Lung (tissue), 12 donors: ENCODE results near the gene GPR32. TPM values are rescaled to one million over a fixed set of nuclear protein-coding genes. Genes with fewer than 3 reads are reported as not detected.
"Not testable (repeated sequence)": the region's sequence is repeated elsewhere in the genome, so short reads cannot be mapped to it uniquely, and the experiment has no call there.

Experiments used
- ATAC-seq: fragments of 200-7000 bp; cut with Tn5 transposase; one replicate; pipeline ENCODE4 v1.9.1; 2020; ENCODE audit warnings: moderate number of reproducible peaks; ENCODE audit not compliant: insufficient read depth, low FRiP score
- DNase-seq, 3 donors: peaks; one replicate each; pipeline ENCODE4 v3.0.0-alpha.2; 2013 to 2017
- H3K27ac ChIP-seq, 2 donors: one replicate each; pipeline ENCODE4 v1.5.1; 2013; ENCODE audit warnings: mild to moderate bottlenecking in 2 of 2, moderate library complexity in 2 of 2, control low read depth in 1 of 2, inconsistent platforms in 1 of 2, low read depth in 1 of 2, low read length in 1 of 2
- H3K27me3 ChIP-seq, 3 donors: one replicate each; pipeline ENCODE4 v1.5.1; 2013; ENCODE audit warnings: low read length in 2 of 3; ENCODE audit not compliant: control insufficient read depth in 3 of 3, insufficient read depth in 3 of 3
- H3K36me3 ChIP-seq, 4 donors: one replicate each; pipeline ENCODE4 v1.5.1; 2013; ENCODE audit warnings: low read length in 4 of 4, mild to moderate bottlenecking in 1 of 4, moderate library complexity in 1 of 4; ENCODE audit not compliant: control insufficient read depth in 4 of 4, insufficient read depth in 4 of 4
- H3K4me1 ChIP-seq, 5 donors: one replicate each; pipeline ENCODE4 v1.5.1; 2013; ENCODE audit warnings: low read length in 5 of 5, mild to moderate bottlenecking in 2 of 5, moderate library complexity in 1 of 5; ENCODE audit not compliant: control insufficient read depth in 5 of 5, insufficient read depth in 5 of 5
- H3K4me3 ChIP-seq: one replicate; pipeline ENCODE4 v1.5.1; 2013; ENCODE audit warnings: mild to moderate bottlenecking, control low read depth, moderate library complexity
- H3K9ac ChIP-seq, 2 donors: one replicate each; pipeline ENCODE4 v1.5.1; 2013; ENCODE audit warnings: low read length in 2 of 2, control low read depth in 1 of 2; ENCODE audit not compliant: insufficient read depth in 1 of 2
- H3K9me3 ChIP-seq, 4 donors: one replicate each; pipeline ENCODE4 v1.5.1; 2013; ENCODE audit warnings: low read length in 3 of 4, mild to moderate bottlenecking in 1 of 4, moderate library complexity in 1 of 4; ENCODE audit not compliant: control insufficient read depth in 4 of 4, insufficient read depth in 3 of 4
- WGBS, 2 donors: extraction: QIAGEN DNeasy Blood & Tissue Kit; methylation state at CpG; one replicate each; pipeline ENCODE4 v1.1.7; 2013; 5-methylcytosine and 5-hydroxymethylcytosine counted together
- polyA plus RNA-seq, 2 donors: library from polyadenylated mRNA; stranded (reverse); fragments of 200-250 nt; gene quantifications; one replicate each; pipeline ENCODE4 v1.2.1, GENCODE V29; 2013
- total RNA-seq, 2 donors: library from RNA; depleted of rRNA in 1 of 2; stranded (reverse); fragments of >200 nt in 1 of 2; gene quantifications; one replicate each; pipeline ENCODE4 v1.2.1, GENCODE V29; 2014 to 2021
- TF ChIP-seq, protein P1 (sequence below): IDR thresholded peaks from 2 replicates; pipeline ENCODE4 v1.5.1; 2012; ENCODE audit warnings: mild to moderate bottlenecking; ENCODE audit errors: control extremely low read depth, extremely low read depth
- donor health status: control.
- donor health status: control.
- donor health status: Bipolar disorder and iron deficiency.
- donor health status: healthy.
- donor health status: DM: yes; HTN: yes; CAD: no.

GPR32 gene
- total and polyA plus RNA-seq, 4 donors, result not detected

DNA sequence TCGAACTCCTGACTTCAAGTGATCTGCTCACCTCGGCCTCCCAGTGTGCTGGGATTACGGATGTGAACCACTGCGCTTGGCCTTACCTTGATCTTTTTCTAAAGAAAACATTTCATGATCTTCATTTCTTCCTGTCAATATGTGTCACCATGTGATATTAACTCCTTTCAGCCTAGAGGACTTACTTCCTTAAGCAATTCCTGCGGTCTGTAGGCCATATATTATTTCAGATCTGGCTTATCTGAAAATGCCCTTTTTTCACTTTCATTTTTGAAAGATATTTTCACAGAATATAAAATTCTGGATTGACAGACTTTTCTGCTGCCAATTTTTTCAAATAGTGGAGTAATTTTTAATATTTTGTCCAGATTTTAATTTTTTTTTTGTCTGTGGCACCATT, 2.0 kb upstream of the GPR32 start:
- no peaks in the 10 kb centered on the region for H3K4me1 ChIP-seq
- TF ChIP-seq, protein P1, sequence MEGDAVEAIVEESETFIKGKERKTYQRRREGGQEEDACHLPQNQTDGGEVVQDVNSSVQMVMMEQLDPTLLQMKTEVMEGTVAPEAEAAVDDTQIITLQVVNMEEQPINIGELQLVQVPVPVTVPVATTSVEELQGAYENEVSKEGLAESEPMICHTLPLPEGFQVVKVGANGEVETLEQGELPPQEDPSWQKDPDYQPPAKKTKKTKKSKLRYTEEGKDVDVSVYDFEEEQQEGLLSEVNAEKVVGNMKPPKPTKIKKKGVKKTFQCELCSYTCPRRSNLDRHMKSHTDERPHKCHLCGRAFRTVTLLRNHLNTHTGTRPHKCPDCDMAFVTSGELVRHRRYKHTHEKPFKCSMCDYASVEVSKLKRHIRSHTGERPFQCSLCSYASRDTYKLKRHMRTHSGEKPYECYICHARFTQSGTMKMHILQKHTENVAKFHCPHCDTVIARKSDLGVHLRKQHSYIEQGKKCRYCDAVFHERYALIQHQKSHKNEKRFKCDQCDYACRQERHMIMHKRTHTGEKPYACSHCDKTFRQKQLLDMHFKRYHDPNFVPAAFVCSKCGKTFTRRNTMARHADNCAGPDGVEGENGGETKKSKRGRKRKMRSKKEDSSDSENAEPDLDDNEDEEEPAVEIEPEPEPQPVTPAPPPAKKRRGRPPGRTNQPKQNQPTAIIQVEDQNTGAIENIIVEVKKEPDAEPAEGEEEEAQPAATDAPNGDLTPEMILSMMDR, result no peak
- no peaks in the 10 kb centered on the region for H3K36me3 ChIP-seq
- H3K9me3 ChIP-seq, result no peaks in the 10 kb centered on the region
- H3K4me3 ChIP-seq, result no peak overlapping the region
- H3K27me3 ChIP-seq, result no peaks in the 10 kb centered on the region
- DNase-seq, result no peak
- 36 to 58% methylated on average over 5 of the region's 5 CpGs for WGBS, 2 donors
- H3K27ac ChIP-seq, result no peak overlapping the region
- ATAC-seq, result no peak
- no peak overlapping the region for H3K9ac ChIP-seq

GRCh38 chr19:50770888-50771287, 624 bp downstream of the GPR32 start:
- Histone ChIP-seq H3K4me1 (no peaks in the 10 kb centered on the region), H3K27me3 (no peaks in the 10 kb centered on the region), H3K9me3 (no peaks in the 10 kb centered on the region), H3K4me3 (no peak overlapping the region), H3K36me3 (no peaks in the 10 kb centered on the region), H3K9ac (no peak overlapping the region), H3K27ac (no peak overlapping the region)
- 83 to 90% methylated on average over 13 of the region's 13 CpGs for WGBS, 2 donors
- TF ChIP-seq, protein P1, result no peak
- ATAC-seq (no peak), DNase-seq (no peak)

DNA sequence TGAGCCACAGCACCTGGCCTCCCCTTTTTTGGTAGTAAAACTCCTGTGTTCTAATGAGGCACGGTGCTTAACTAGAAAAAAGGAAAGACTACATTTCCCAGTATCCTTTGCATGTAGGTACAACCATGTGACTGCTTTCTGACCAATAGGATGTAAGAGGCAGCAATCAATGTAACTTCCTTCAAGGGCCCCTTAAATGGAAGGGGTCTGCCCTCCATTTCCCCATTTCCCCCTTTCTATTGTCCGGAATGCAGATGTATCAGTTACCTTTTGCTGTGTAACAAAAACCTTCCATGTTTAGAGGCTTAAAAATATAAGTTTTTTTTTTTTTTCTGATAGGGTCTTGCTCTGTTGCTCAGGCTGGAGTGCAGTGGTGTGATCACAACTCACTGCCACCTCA, 2.2 kb downstream of the GPR32 start:
- no peaks in the 10 kb centered on the region for H3K4me1 ChIP-seq
- TF ChIP-seq, protein P1, result no peak
- WGBS, 2 donors, result 39 to 57% methylated on average over 2 of the region's 2 CpGs
- no peak overlapping the region for H3K27ac ChIP-seq
- no peaks in the 10 kb centered on the region for H3K36me3 ChIP-seq
- ATAC-seq (no peak), DNase-seq (no peak)
- no peak overlapping the region for H3K4me3 ChIP-seq
- H3K27me3 ChIP-seq, result peaks cover 0 to 5% (median under 1%) of the 10 kb centered on the region in 3 donors
- H3K9ac ChIP-seq, result no peak overlapping the region
- H3K9me3 ChIP-seq, result no peaks in the 10 kb centered on the region

DNA sequence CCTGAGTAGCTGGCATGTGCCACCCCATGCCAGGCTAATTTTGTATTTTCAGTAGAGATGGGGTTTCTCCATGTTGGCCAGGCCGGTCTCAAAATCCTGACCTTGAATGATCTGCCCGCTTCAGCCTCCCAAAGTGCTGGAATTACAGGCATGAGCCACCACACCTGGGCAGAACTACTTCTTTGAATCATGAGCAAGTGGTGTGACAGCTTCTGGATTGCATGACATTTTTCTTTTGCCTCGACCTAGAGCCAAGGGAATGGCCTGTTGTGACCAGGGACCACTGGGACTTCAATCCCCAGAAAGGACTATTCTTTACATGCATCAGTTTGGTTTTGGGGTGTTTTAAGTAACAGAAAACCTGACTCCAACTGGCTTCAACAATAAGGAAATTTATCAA, 2.6 kb downstream of the GPR32 start:
- H3K4me1 ChIP-seq, ATAC-seq: not testable (repeated sequence)

GRCh38 chr19:50773454-50773853, 3.2 kb downstream of the GPR32 start:
- H3K4me1 ChIP-seq, H3K27ac ChIP-seq, H3K9me3 ChIP-seq, H3K9ac ChIP-seq, ATAC-seq, H3K4me3 ChIP-seq, H3K36me3 ChIP-seq, DNase-seq: not testable (repeated sequence)
- 54 to 72% methylated on average over 7 of the region's 7 CpGs for WGBS, 2 donors
- peaks cover 0 to 13% (median 11%) of the 10 kb centered on the region in 3 donors for H3K27me3 ChIP-seq

More for the DNA sequence above, 2.6 kb downstream of the GPR32 start:
- not testable (repeated sequence) for H3K27ac ChIP-seq, H3K36me3 ChIP-seq, H3K27me3 ChIP-seq, DNase-seq, H3K9me3 ChIP-seq, H3K4me3 ChIP-seq, H3K9ac ChIP-seq
- 83 to 93% methylated on average over 3 of the region's 3 CpGs for WGBS, 2 donors
